ENCODE data around the gene PLD1. TPM values are rescaled to one million over a fixed set of nuclear protein-coding genes. Genes with fewer than 3 reads are reported as not detected.

The PLD1 gene
- total and polyA plus RNA-seq, 8 donors = 3.4 to 43.0 (median 11.0) TPM

- Histone ChIP-seq H3K36me3 (no peaks in the 10 kb centered on the region), H3K4me1 (peaks cover 0 to 14% (median 0%) of the 10 kb centered on the region in 4 donors), H3K9me3 (no peaks in the 10 kb centered on the region), H3K27ac (no peak overlapping the region), H3K27me3 (no peaks in the 10 kb centered on the region), H3K4me3 (no peak overlapping the region)
- no peak for TF ChIP-seq EP300 (IDR thresholded peaks at IDR 0.05)
- TF ChIP-seq CTCF (IDR thresholded peaks at IDR 0.05) = no peak
- no peak for TF ChIP-seq POLR2AphosphoS5 (IDR thresholded peaks at IDR 0.05)
- 80 to 93% (median 90%) methylated on average over 6 of the region's 6 CpGs for WGBS, 5 donors
- DNase-seq = no peak
- intact Hi-C loops (cut with DNase I; ENCODE audit: low total_unique reads) = no loop called here
Observed at GRCh38 chr3:171847133-171847532, 36.9 kb upstream of the PLD1 start.

GRCh38 chr3:171846597-171846996 lies 36.3 kb upstream of the PLD1 start:
- Histone ChIP-seq H3K4me3 (no peak overlapping the region), H3K4me1 (peaks cover 0 to 20% (median 2%) of the 10 kb centered on the region in 4 donors), H3K27me3 (no peaks in the 10 kb centered on the region), H3K36me3 (no peaks in the 10 kb centered on the region), H3K27ac (no peak overlapping the region), H3K9me3 (no peaks in the 10 kb centered on the region)
- no peak for TF ChIP-seq EP300 (IDR thresholded peaks at IDR 0.05)
- TF ChIP-seq POLR2AphosphoS5 (IDR thresholded peaks at IDR 0.05) = no peak
- TF ChIP-seq POLR2A (IDR thresholded peaks at IDR 0.05) = no peak
- TF ChIP-seq CTCF (IDR thresholded peaks at IDR 0.05) = no peak
- WGBS, 5 donors = 57 to 78% (median 69%) methylated on average over 2 of the region's 2 CpGs
- intact Hi-C loops (cut with DNase I; ENCODE audit: low total_unique reads) = no loop called here
- no peak for DNase-seq

GRCh38 chr3:171845481-171846284 lies 35.4 kb upstream of the PLD1 start:
- no peak for DNase-seq
- WGBS, 5 donors = 55 to 63% (median 58%) methylated on average over 3 of the region's 3 CpGs
- no peak for TF ChIP-seq POLR2AphosphoS5 (IDR thresholded peaks at IDR 0.05)
- no peak for TF ChIP-seq EP300 (IDR thresholded peaks at IDR 0.05)
- no peak for TF ChIP-seq CTCF (IDR thresholded peaks at IDR 0.05)
- no peak for TF ChIP-seq POLR2A (IDR thresholded peaks at IDR 0.05)
- Histone ChIP-seq H3K27me3 (no peaks in the 10 kb centered on the region), H3K4me3 (no peak overlapping the region), H3K36me3 (no peaks in the 10 kb centered on the region), H3K4me1 (peaks cover 0 to 26% (median 4%) of the 10 kb centered on the region in 4 donors), H3K9me3 (no peaks in the 10 kb centered on the region), H3K27ac (no peak overlapping the region)
- intact Hi-C loops (cut with DNase I; ENCODE audit: low total_unique reads) = no loop called here

- Histone ChIP-seq H3K36me3 (no peaks in the 10 kb centered on the region), H3K27me3 (no peaks in the 10 kb centered on the region), H3K4me3 (no peak overlapping the region), H3K27ac (no peak overlapping the region), H3K4me1 (peaks cover 0 to 22% (median 4%) of the 10 kb centered on the region in 4 donors), H3K9me3 (no peaks in the 10 kb centered on the region)
- intact Hi-C loops (cut with DNase I; ENCODE audit: low total_unique reads) = no loop called here
- DNase-seq = no peak
- no peak for TF ChIP-seq CTCF (IDR thresholded peaks at IDR 0.05)
- TF ChIP-seq EP300 (IDR thresholded peaks at IDR 0.05) = no peak
- TF ChIP-seq POLR2AphosphoS5 (IDR thresholded peaks at IDR 0.05) = no peak
- TF ChIP-seq POLR2A (IDR thresholded peaks at IDR 0.05) = no peak
- WGBS, 5 donors = 73 to 80% (median 76%) methylated on average over 2 of the region's 2 CpGs
Observed at GRCh38 chr3:171844873-171845272, 34.6 kb upstream of the PLD1 start.
